HG03378 (cell line): ENCODE measurements around the gene MYCBPAP.

Experiments used
- ATAC-seq: cut with Tn5 transposase; IDR thresholded peaks from one replicate; pipeline ENCODE4 v1.9.1; 2021; ENCODE audit warnings: mild to moderate bottlenecking, moderate library complexity; ENCODE audit not compliant: unreplicated experiment

MYCBPAP gene

DNA sequence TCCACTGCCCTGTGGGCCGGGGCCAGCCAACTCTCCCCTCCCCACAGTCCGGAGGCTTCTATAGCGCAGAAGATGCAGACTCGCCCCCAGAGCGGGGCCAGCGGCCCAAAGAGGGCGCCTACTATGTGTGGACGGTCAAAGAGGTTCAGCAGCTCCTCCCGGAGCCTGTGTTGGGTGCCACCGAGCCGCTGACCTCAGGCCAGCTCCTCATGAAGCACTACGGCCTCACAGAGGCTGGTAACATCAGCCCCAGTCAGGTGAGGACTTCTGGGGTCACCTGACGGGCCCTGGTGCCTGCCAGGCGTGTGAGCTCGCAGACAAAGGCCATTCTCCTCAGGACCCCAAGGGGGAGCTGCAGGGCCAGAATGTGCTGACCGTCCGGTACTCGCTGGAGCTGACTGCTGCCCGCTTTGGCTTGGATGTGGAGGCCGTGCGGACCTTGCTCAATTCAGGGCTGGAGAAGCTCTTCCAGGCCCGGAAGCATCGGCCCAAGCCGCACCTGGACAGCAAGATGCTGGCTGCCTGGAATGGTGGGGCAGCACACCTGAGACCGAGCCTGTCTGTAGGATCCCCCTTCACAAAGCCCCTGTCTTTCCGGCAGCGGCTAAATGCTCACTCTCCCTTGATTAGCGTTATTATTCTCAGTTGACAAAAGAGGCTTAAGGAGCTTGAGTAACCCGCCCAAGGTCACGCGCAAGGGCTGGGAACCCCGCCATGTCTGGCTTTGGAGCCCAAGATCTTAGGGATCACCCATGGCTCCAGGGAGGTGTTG, 42.6 kb downstream of the MYCBPAP start:
- ATAC-seq = no peak

DNA sequence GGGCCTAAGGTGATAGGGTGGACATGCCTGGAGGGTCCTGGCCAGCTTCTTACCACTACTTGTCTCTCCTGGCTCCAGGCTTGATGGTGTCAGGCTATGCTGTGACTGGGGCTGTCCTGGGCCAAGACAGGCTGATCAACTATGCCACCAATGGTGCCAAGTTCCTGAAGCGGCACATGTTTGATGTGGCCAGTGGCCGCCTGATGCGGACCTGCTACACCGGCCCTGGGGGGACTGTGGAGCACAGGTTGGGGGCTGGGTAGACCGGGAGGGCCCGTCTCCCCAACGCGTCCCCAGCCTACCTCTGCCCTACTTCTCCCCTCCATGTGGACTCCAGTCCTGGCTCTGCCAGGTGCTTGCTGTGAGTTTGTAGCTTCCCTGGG, 43.2 kb downstream of the MYCBPAP start:
- no peak for ATAC-seq

DNA sequence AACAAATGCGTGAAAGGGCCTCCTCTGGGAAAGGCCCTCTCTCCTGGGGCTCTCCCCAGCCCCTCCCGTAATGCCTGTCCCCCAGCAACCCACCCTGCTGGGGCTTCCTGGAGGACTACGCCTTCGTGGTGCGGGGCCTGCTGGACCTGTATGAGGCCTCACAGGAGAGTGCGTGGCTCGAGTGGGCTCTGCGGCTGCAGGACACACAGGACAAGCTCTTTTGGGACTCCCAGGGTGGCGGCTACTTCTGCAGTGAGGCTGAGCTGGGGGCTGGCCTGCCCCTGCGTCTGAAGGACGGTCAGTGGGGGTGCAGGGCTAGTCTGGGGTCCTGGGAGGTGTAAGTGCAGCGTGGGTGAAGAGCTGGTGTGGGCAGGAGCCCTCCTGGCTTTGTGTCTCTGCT, 43.6 kb downstream of the MYCBPAP start:
- no peak for ATAC-seq

DNA sequence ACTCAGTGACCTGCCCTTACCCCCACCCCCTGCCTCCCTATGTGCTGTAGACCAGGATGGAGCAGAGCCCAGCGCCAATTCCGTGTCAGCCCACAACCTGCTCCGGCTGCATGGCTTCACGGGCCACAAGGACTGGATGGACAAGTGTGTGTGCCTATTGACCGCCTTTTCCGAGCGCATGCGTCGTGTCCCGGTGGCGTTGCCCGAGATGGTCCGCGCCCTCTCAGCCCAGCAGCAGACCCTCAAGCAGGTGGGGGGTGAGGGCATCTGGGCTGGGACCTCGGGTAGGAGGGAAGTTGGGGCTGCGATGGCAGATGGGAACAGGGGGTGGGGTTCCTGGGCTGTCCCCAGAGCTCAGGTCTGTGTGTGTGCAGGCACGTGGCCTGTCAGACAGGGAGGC, 46.0 kb downstream of the MYCBPAP start:
- ATAC-seq = no peak

DNA sequence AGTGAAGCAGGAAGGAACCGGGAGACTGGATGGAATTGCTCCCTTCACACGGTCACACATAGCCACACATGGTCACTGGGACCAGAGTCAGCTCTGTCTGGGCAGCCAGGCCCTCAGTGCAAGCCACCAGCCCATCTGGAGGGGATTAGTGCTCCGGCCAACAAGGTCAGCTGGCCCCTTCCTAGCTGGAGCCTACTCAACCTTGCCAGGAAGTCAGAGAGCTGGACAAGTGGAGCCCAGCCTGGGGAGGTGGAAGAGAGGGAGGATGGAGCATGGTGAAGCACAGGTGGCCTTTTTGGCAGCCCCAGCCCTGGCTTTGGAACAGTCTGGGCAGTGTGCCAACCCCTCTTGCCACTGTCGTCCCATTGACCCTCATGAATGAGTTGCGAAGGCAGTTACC, 48.6 kb downstream of the MYCBPAP start:
- ATAC-seq = no peak

DNA sequence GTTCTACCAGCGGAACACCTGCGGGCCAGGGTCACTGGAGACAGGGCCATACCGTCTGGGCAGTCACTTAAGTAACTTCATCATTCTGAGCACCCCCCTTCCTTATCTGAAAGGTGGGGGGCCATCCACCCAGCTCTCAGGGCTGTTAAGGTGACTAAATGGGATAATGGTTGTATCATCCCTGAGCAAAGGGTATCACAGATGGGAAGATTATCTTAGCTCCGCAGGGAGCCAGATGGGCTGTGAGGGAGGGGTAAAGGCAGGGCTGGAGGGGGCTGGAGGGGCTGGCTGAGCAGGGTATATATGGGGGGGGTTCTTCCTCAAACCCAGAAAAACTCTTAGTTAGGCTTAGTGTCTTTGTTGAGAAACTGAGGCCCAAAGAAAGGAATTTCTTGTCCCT, 49.4 kb downstream of the MYCBPAP start:
- ATAC-seq = no peak

DNA sequence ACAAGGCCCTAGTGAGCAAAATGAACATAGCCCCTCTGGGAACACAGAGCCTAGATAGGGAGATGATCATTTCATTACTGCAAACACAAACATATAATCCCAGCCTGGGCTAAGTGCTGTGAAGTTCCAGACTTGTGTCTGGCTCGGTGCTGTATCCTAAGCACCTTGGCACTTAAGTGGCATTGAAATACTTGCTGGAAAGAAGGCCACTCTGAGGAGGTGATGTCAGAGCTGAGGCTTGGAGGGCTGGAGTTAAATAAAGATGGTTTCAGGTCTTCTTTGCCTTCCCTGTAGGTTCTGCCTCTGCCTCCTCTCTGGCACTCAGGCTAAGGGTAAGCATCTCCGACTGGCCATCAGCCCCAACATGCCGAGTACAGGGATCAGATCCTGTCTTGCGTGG, 49.9 kb downstream of the MYCBPAP start:
- no peak for ATAC-seq

DNA sequence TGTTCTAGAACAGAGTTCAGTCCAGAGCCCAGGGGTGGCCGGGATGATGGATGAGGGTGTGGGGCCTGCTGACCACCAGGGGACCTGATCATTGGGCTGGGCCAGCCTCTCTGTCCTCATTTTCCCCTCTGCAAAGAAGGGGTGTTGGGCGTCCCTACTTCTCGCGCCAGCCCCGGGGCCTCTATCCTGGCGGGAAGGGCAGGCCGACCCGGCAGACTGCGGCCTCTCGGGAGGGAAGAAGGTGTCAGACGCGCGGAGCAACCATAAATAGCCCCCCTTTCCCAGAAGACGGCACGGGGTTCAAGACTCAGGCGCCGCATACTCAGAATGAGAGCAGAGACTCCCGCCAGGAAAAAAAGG, 50.3 kb downstream of the MYCBPAP start:
- no peak for ATAC-seq

DNA sequence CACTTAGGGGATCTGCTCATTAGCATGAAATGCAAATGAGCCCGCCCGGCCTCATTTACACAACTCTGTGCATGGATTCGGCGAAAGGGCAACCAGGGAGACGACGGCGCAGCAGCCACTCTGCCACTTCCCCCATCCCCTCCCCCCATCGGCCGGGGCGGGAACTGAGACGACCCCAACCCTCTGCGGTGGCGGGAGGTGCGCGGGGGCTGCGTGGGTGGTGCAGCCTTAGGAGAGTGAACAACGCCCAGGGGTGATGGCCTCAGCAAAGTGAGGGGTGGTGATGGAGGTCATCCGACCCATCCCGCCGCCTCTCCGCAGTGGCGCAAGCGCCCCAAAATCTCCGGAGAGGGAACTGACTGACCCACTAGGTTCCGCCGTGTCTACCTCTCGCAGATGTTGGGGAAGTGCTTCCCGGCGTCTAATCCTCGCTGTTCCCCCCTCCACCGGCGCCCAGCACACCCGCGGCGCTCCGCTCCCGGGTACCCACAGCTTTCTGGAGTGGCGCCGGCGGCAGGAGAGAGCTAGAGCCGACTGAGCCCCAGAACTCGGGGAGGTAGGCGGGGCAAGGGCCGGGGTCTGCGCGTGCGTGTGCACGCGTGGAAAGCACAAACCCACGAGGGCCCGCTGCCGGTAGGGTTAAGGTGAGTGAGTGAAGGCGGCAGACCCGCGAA, 50.8 kb downstream of the MYCBPAP start:
- no peak for ATAC-seq

DNA sequence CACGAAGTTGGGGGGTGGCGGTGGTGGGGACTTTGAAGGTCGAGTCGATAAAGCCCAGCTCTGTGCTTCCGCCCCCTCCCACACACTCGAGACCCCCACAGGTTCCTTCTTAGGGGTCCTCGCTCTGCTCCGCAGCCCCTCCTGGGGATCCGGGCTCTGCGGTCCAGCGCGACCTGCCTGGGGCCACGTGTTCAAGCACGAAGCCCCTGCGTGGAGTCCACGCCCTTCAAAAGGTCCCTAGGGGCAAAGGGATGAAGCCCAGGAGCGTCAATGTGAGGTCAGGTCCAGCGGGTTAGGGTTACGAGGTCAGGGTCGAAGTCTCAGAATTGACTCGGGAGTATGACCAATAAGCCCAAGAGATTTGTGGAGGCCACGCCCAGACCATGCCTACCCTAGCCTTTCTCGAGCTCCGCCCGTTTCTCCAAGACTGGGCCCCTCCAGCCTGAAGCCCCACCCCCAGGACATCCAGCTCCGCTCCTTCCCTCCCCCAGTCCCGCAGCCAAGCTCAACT, 51.5 kb downstream of the MYCBPAP start:
- ATAC-seq = no peak

DNA sequence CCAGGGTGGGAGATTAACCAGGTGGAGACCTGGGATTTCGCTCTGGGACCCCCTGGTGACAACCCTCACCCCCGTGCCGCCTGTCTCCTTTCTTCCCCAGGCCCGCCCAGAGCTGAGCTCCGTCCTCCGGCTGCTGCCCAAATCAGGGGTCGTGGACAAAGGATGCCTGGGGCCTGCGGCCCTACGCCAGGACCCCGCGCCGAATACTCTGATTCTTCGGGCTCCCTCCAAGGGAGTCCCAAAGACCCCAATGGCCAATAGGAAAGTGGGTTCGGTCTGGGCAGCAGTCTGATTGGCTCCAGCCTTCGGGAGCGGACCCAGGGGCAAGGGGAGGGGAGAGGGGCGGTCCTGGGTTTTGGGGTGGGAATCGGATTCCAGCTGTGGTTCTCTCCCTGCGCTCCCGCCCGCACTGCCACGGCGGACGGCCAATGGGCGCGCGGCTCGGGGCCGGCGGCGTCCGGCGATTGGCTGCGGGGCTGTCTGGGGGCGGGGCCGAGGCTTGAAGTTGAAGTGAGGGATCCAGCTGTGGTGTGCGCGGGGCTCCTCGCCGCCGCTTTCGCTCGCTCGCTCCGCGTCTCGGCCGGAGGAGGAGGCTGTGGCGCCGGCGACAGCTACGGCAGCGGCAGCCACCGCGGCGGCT, 52.1 kb downstream of the MYCBPAP start, which contains the start of gene CACNA1G:
Gene CACNA1G, plus strand, starts transcription at position 531 of the 640 bp plus-strand sequence. CDS start 745 bp downstream, outside the sequence.
- ATAC-seq = peak; percentile 74

DNA sequence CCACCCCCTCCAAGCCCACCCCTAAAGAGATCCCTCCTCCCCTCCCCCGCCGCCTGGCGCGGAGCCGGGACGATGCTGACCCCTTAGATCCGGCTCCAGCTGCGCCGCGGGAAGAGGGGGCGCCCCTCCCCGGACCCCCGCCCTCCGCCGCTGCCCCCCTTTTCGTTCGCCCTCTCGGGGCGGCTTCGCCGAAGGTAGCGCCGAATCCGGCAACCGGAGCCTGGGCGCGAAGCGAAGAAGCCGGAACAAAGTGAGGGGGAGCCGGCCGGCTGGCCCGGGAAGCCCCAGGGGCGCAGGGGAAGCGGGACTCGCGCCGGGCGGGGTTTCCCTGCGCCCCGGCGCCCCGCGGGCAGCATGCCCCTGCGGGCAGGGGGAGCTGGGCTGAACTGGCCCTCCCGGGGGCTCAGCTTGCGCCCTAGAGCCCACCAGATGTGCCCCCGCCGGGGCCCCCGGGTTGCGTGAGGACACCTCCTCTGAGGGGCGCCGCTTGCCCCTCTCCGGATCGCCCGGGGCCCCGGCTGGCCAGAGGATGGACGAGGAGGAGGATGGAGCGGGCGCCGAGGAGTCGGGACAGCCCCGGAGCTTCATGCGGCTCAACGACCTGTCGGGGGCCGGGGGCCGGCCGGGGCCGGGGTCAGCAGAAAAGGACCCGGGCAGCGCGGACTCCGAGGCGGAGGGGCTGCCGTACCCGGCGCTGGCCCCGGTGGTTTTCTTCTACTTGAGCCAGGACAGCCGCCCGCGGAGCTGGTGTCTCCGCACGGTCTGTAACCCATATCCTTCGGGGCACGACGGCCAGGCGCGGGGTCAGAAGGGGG, 52.9 kb downstream of the MYCBPAP start:
- no peak for ATAC-seq

DNA sequence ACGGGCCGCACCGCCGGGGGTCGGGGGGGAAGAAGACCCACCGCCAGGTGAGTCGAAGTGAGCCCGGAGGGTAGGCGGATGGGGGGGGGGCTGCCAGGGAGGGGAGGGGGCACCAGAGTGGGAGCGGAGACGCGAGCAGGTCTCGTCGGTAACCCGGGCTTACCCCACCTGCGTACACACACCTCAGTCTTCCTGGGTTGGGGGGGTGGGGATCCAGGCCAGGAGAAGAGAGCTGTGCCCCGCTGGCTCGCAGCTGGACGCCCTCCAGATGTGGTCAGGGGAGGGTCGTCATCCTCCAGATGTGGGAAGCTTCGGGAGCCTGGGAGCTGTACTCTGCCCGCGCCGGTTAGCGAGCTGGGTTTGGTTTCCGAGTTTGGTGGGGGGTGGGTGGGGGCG, 53.5 kb downstream of the MYCBPAP start:
- no peak for ATAC-seq

DNA sequence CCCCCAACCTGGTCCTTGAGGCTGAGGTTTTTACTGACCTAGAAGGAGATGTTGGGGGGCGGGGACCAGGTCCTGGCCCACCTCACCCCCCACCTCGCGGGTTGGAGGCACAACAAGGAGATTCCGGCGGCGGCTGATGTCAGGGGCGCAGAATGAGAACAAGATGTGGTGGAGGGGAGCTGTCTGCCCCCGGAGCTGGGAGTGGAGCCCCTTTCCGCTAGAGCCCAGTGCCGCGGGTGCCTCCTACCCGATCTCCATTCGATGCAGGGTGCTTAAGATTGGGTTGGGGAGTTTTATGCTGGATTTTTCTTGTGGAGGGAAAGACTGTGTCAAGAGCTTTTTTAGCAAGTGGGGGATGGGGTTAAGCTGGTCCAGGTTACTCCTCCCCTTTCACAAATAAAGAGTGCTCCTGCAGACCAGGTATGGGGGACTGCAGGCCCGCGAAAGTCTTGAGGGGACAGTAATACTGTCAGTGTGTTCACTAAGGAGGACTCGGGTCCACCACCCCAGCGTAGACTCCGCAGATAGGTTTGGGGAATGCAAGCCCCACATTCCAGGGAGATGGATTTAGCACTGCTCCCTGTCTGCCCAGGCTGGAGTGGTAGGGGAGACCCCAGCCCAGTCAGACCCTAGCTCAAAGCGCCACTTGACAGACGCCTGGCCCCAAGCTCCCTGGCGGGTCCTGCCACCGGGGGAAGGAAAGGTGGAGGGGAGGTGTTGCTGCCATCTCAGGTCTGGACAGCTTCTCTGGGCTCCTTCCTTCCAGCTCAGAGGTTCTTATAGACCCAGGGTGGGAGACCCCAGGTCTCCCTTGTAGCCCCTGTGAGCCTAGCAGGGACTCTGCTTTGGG, 54.2 kb downstream of the MYCBPAP start:
- no peak for ATAC-seq

DNA sequence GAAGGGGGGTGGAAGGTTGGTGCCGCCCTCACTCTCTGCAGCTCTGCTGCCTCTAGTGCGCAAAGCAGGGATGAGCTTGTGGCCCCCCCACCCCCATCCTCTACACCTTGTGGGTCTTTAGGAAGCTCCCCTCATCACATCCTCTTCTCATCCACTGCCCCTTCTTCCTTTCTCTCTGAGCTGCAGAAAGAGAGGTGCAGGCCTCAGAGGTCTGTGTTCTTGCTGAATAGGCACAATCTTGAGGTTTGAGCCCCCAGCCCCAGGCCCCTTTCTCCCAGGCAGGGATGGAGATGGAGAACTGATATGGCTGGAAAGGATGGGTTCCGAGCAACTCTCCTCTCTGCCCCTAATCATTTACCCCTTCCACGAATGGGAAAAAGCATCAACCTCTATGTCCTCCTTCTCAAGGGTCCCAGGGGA, 54.9 kb downstream of the MYCBPAP start:
- ATAC-seq = no peak

DNA sequence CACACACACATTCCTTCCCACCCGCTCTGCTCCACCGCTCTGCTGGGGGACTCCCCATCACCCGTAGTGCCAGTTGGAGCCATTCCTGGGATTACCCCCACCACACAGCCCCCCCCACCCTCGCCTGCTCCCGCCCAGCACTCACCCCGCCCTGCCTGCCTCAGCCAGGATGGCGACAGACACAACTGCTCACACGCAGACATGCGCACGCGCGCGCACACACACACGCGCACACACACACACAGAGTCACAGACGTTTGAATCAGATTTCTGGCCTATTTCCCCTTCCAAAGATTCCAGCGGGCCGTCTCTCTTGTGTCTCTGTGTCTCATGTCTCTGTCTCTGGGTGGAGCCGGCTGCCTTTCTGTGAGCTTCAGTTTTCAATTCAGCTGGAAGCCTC, 56.7 kb downstream of the MYCBPAP start:
- no peak for ATAC-seq

DNA sequence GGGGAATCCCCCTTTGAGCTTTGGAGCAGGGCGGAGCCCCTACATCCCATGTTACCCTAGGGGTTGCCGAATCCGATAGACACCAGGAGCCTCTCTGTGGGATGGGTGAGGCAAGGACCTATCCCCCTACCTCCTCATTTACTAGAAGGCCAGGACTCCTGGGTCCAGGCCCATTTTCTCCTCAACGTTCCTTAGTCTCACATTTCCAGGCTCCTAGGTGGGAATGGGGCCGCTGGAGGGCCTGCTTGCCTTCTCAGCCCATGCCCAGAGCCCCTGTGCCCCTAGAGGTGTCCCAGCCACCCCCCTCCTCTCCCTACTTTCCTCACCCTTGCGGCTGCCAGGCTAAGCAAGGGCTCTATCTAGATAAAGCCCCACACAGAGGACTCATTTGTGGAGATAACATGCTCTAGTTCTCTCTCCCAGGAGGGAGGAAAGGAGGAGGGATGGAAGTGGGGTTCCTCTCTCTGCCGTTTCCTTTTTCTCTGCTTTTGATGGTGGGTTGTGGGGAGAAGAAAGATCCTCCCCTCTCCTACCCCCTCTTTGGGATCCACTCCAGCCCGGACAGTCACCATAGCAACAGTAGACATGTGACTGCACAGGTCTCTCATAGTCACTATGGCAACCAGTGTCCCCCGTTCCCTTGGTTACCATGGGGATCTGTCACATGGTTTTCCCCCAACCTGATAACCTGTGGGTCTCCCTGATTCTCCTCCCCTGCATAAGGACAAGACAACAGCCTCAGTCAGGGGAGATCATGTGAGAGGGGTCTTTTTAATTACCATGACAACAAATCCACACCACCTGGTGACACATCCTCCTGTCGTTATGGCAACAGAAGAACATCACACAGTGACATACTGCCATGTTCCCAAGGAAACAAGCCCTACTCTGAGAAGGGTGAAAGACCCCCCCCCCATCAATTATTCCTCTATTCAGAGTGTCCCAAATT, 57.4 kb downstream of the MYCBPAP start:
- ATAC-seq = no peak

DNA sequence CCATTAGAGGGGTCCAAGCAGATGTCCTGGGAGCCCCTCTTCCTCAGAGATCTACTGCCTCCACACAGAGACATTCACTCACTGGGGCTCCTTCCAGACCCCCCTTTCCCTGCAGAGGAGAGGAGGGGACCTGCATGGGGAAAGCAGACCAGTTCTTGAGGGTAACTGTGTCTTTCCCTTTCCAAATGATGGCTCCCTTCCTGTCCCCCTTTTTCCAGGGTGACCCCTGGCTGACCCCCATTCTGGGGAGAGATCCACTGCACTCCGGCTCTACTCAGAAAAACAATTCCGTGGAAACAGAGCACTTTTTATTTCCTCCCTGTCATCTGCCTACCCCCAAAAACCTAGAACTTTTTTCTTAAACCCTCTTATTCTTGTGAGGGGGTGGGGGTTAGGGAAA, 58.6 kb downstream of the MYCBPAP start:
- ATAC-seq = no peak

DNA sequence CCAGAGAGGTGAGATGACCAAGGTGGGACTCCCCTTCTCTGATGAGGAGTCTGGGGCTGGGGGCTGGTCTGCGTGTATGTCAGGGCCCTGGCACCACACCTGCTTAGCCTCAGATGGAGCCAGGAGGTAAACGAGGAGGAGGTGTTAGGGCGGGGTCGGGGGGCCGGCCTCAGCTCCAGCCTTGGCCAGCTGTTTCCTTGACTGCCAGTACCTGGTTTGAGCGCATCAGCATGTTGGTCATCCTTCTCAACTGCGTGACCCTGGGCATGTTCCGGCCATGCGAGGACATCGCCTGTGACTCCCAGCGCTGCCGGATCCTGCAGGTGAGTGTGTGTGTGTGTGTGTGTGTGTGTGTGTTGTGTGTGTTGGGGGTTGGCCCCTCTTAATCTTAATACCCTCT, 60.4 kb downstream of the MYCBPAP start:
- ATAC-seq = no peak
